Measurements from ENCODE around the gene TMBIM6.
"Not testable (repeated sequence)": the region's sequence is repeated elsewhere in the genome, so short reads cannot be mapped to it uniquely, and the experiment has no call there.

Gene TMBIM6

GRCh38 chr12:49777800-49778748, 36.7 kb downstream of the TMBIM6 start:
- DNase-seq = peak; percentile 73 to 75

- DNase-seq = no peak
These were observed 38.2 kb downstream of the TMBIM6 start for GRCh38 chr12:49779581-49779980.

GRCh38 chr12:49780914-49781313, 39.6 kb downstream of the TMBIM6 start:
- DNase-seq = not testable (repeated sequence)

GRCh38 chr12:49783917-49784676, 42.7 kb downstream of the TMBIM6 start:
- DNase-seq = no peak

- DNase-seq = no peak
These were observed 43.5 kb downstream of the TMBIM6 start for GRCh38 chr12:49784756-49785409.

GRCh38 chr12:49787672-49788071, 46.3 kb downstream of the TMBIM6 start:
- no peak for DNase-seq

GRCh38 chr12:49789992-49790391, 48.6 kb downstream of the TMBIM6 start:
- DNase-seq = no peak

- no peak for DNase-seq
These were observed 49.6 kb downstream of the TMBIM6 start for GRCh38 chr12:49790741-49791555.

- DNase-seq = no peak
These were observed 50.3 kb downstream of the TMBIM6 start for GRCh38 chr12:49791700-49792099.

GRCh38 chr12:49792181-49792970, 51.0 kb downstream of the TMBIM6 start:
- DNase-seq = no peak

GRCh38 chr12:49792976-49793580, 51.7 kb downstream of the TMBIM6 start:
- no peak for DNase-seq

GRCh38 chr12:49793620-49794019, 52.3 kb downstream of the TMBIM6 start:
- no peak for DNase-seq

GRCh38 chr12:49794021-49794420, 52.7 kb downstream of the TMBIM6 start:
- no peak for DNase-seq

- no peak for DNase-seq
These were observed 53.7 kb downstream of the TMBIM6 start for GRCh38 chr12:49794811-49795653.

GRCh38 chr12:49795654-49796105, 54.3 kb downstream of the TMBIM6 start:
- no peak for DNase-seq

- no peak for DNase-seq
These were observed 54.8 kb downstream of the TMBIM6 start for GRCh38 chr12:49796155-49796554.

GRCh38 chr12:49796606-49797448, 55.5 kb downstream of the TMBIM6 start:
- DNase-seq = no peak

- DNase-seq = no peak
These were observed 56.1 kb downstream of the TMBIM6 start for GRCh38 chr12:49797449-49797776.

GRCh38 chr12:49798248-49798647, 56.9 kb downstream of the TMBIM6 start:
- no peak for DNase-seq

Data from stimulated activated CD4-positive, alpha-beta T cell treated with anti-CD3 and anti-CD28 coated beads, Interleukin-2, amount 100 ng/mL, for 48 hours (primary cell).